HL-60 (cell line): ENCODE measurements around the gene ERCC2.

ENCODE experiments used
- GABPA ChIP-seq: IDR thresholded peaks from 2 replicates; pipeline ENCODE4 v1.6.1; 2012; ENCODE audit warnings: low read depth
- POLR2AphosphoS5 ChIP-seq: IDR thresholded peaks from 2 replicates; pipeline ENCODE4 v1.6.1; 2012; ENCODE audit warnings: low read depth
- TF ChIP-seq, protein P1 (sequence below): IDR thresholded peaks from 2 replicates; pipeline ENCODE4 v1.6.1; 2012; ENCODE audit warnings: low read depth; ENCODE audit not compliant: insufficient replicate concordance
- TF ChIP-seq, protein P2 (sequence below): IDR thresholded peaks from one replicate; pipeline ENCODE4 v1.5.1; 2011; ENCODE audit warnings: low read length, control low read depth, inconsistent platforms; ENCODE audit not compliant: insufficient read depth

DNA sequence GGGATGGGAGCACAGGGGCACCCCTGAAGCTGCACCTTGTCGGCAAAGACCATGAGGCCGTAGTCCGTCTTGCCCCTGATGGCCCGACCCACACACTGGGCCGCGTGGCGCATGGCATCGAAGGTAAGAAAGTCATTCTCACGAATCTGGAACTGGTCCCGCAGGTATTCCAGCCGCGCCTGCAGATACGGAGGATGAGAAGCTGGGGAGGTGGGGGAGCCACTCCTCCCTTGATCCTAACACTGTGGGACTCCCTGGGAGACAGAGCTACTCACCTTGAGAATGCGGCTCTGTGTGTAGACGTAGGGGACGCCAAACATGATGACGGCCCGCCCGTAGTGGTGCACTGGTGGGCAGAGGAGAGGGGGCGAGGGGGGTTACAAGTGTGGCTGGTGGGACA is 17.9 kb downstream of the ERCC2 start:
- TF ChIP-seq, protein P1, sequence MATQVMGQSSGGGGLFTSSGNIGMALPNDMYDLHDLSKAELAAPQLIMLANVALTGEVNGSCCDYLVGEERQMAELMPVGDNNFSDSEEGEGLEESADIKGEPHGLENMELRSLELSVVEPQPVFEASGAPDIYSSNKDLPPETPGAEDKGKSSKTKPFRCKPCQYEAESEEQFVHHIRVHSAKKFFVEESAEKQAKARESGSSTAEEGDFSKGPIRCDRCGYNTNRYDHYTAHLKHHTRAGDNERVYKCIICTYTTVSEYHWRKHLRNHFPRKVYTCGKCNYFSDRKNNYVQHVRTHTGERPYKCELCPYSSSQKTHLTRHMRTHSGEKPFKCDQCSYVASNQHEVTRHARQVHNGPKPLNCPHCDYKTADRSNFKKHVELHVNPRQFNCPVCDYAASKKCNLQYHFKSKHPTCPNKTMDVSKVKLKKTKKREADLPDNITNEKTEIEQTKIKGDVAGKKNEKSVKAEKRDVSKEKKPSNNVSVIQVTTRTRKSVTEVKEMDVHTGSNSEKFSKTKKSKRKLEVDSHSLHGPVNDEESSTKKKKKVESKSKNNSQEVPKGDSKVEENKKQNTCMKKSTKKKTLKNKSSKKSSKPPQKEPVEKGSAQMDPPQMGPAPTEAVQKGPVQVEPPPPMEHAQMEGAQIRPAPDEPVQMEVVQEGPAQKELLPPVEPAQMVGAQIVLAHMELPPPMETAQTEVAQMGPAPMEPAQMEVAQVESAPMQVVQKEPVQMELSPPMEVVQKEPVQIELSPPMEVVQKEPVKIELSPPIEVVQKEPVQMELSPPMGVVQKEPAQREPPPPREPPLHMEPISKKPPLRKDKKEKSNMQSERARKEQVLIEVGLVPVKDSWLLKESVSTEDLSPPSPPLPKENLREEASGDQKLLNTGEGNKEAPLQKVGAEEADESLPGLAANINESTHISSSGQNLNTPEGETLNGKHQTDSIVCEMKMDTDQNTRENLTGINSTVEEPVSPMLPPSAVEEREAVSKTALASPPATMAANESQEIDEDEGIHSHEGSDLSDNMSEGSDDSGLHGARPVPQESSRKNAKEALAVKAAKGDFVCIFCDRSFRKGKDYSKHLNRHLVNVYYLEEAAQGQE = no peak
- TF ChIP-seq, protein P2, sequence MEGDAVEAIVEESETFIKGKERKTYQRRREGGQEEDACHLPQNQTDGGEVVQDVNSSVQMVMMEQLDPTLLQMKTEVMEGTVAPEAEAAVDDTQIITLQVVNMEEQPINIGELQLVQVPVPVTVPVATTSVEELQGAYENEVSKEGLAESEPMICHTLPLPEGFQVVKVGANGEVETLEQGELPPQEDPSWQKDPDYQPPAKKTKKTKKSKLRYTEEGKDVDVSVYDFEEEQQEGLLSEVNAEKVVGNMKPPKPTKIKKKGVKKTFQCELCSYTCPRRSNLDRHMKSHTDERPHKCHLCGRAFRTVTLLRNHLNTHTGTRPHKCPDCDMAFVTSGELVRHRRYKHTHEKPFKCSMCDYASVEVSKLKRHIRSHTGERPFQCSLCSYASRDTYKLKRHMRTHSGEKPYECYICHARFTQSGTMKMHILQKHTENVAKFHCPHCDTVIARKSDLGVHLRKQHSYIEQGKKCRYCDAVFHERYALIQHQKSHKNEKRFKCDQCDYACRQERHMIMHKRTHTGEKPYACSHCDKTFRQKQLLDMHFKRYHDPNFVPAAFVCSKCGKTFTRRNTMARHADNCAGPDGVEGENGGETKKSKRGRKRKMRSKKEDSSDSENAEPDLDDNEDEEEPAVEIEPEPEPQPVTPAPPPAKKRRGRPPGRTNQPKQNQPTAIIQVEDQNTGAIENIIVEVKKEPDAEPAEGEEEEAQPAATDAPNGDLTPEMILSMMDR = no peak
- no peak for TF ChIP-seq POLR2AphosphoS5
- TF ChIP-seq GABPA = no peak
